Ramos (cell line): ENCODE measurements around the gene RASL12.
"Not testable (repeated sequence)": the region's sequence is repeated elsewhere in the genome, so short reads cannot be mapped to it uniquely, and the experiment has no call there.

Experiments
- in situ Hi-C: fragments of 300-500 bp; cut with MboI; formaldehyde crosslinking; loops from one replicate; pipeline ENCODE4 v1.14.3; 2022; ENCODE audit warnings: low sequenced_read_pairs; ENCODE audit not compliant: unreplicated experiment

The RASL12 gene

GRCh38 chr15:65076486-65077290 lies 8.9 kb upstream of the RASL12 start, which contains the start of gene KBTBD13:
KBTBD13 (plus strand) TSS chr15:65076746; CDS start chr15:65076816, 70 bp downstream.
- in situ Hi-C loops: no loop called here

DNA sequence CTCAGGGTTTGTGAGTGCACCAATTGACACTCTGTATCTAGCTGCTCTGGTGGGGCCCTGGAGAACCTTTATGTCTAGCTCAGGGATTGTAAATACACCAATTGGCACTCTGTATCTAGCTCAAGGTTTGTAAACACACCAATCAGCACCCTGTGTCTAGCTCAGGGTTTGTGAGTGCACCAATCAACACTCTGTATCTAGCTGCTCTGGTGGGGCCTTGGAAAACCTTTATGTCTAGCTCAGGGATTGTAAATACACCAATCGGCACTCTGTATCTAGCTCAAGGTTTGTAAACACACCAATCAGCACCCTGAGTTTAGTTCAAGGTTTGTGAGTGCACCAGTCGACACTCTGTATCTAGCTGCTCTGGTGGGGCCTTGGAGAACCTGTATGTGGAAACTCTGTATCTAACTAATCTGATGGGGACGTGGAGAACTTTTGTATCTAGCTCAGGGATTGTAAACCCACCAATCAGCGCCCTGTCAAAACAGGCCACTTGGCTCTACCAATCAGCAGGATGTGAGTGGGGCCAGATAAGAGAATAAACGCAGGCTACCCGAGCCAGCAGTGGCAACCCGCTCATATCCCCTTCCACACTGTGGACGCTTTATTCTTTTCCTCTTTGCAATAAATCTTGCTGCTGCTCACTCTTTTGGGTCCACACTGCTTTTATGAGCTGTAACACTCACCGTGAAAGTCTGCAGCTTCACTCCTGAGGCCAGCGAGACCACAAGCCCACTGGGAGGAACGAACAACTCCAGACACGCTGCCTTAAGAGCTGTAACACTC lies 8.0 kb upstream of the RASL12 start:
- in situ Hi-C loops: not testable (repeated sequence)

DNA sequence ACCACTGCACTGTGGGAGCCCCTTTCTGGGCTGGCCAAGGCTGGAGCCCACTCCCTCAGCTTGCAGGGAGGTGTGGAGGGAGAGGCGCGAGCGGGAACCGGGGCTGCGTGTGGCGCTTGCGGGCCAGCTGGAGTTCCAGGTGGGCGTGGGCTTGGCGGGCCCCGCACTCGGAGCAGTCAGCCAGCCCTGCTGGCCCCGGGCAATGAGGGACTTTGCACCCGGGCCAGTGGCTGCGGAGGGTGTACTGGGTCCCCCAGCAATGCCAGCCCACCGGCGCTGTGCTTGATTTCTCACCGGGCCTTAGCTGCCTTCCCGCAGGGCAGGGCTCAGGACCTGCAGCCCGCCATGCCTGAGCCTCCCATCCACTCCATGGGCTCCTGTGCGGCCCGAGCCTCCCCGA lies 7.2 kb upstream of the RASL12 start:
- in situ Hi-C loops: not testable (repeated sequence)

DNA sequence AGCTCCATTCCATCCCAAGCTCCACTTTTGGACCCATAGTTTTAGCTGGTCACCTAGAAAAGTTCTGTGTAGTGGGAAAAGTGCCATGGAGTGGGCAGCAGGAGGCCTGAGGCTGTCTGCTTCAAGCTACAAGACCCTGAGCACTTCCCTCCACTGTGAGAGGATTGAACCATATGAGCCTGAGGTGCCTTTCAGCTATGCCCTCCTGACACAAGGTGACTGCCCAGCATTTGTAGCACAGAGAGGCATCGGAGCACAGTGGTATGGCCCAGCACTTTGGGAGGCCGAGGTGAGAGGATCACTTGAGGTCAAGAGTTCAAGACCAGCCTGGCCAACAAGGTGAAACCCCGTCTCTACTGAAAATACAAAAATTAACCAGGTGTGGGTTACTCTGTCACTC lies 4.8 kb upstream of the RASL12 start:
- in situ Hi-C loops: no loop called here

- in situ Hi-C loops: no loop called here
These were observed 4.2 kb upstream of the RASL12 start for GRCh38 chr15:65072027-65072426.

DNA sequence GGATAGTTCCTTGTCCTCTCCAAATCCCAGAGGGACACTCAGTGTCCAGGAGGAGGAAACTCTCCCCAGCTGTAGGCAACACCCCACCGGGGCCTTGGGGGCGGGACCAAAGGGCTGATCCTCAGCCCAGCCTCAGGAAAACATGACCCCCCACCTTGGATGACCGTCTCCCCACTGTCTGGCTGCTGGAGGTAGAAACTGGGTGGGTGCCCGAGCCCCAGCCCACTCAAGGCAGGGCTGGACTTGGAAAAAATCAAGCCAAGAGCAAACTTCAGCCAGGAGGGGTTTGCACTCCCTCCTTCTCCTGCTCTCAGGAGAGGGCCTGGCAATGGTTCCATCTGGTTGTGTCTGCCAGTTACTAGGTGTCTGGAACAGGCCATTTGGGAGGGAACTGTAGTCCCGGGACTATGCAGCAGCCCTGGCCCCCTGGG lies 3.6 kb upstream of the RASL12 start:
- in situ Hi-C loops: no loop called here

DNA sequence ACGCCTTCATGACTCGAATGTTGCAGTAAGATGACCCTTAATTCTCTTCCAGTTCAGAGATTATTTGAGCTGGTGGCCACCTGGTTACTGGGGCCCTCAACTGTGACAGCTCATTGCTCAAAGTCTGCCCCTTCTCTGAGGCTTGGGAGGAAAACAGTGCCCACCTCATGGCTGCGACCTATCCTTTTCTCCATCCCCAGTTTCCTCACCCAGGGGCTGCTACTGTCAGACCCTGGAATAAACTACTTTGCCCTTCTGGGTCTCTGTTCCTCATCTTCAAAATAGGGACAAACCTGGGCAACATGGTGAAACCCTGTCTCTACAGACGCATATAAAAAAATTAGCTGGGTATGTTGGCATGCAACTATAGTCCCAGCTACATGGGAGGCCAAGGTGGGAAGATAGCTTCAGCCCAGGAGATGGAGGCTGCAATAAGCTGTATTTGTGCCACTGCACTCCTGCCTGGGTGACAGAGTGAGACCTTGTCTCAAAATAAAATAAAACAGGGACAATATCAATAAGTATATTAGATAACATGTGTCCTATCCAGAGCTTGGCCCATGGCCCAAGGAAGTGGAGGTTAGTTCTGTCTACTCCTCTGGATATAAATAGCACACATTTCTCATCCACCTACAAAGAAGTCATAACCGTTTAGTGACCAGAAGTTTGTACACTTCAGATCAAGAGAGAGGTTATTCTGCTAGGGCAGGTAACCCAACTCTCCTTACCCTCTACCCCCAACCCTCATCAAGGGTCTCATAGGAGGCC lies 2.2 kb upstream of the RASL12 start:
- in situ Hi-C loops: no loop called here

GRCh38 chr15:65069179-65069578 lies 1.4 kb upstream of the RASL12 start:
- in situ Hi-C loops: no loop called here

GRCh38 chr15:65068403-65068788 lies 605 bp upstream of the RASL12 start:
- in situ Hi-C loops: no loop called here

- in situ Hi-C loops: no loop called here
These were observed 510 bp downstream of the RASL12 start for GRCh38 chr15:65067317-65067644.

DNA sequence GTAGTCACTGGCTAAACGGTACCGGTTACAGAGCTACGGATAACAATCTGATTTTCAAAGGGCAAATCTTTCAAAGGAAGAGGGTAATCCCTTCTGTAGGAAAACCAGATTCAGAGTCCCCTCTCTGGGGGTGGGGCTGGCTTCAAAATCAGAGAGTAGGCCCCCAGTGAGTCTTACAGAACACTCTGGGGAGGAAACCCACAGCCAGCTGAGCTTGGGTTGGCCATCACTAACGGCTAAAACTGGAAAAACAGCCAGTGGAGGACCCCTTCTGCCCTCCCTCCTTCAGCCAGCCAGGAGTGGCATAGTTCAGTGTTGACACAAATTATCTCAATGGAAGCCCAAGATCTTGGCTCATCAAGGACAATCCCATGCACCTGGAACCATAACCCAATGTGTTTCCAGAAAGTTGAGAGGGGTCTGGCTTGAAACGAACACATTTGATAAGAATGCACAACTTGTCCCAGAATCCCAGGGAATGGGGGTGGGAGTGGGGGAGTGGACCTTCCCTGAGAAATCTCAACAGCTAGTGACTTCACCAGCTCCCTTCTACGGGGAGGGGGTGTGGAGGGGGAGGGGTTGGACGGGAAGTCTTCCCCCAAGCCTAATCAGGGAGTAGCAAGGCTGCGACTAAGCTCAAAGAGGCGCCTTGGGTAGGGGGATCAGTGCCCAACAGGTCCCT lies 1.0 kb downstream of the RASL12 start:
- in situ Hi-C loops: no loop called here

GRCh38 chr15:65066001-65066634 lies 1.7 kb downstream of the RASL12 start:
- in situ Hi-C loops: no loop called here

DNA sequence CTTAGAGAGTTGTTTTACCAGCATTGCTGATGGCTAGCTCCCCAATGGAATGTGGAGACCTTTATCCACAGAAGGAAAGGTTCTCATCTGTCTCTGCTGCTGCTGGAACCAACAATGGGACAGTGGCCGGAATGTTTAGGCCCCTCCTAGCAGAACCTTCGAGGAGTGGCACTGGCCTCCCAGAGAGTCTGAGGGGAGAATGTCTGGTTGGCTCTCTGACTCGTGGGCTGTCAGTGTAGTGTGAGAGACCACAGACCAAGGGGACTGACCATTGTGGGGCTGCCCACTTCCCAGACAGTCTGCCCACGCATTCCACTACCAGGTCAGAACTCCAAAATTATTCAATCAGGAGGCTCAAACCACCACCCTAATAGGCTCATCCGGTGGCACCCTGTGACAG lies 5.1 kb downstream of the RASL12 start:
- in situ Hi-C loops: no loop called here

GRCh38 chr15:65062061-65062460 lies 5.7 kb downstream of the RASL12 start:
- in situ Hi-C loops: no loop called here

DNA sequence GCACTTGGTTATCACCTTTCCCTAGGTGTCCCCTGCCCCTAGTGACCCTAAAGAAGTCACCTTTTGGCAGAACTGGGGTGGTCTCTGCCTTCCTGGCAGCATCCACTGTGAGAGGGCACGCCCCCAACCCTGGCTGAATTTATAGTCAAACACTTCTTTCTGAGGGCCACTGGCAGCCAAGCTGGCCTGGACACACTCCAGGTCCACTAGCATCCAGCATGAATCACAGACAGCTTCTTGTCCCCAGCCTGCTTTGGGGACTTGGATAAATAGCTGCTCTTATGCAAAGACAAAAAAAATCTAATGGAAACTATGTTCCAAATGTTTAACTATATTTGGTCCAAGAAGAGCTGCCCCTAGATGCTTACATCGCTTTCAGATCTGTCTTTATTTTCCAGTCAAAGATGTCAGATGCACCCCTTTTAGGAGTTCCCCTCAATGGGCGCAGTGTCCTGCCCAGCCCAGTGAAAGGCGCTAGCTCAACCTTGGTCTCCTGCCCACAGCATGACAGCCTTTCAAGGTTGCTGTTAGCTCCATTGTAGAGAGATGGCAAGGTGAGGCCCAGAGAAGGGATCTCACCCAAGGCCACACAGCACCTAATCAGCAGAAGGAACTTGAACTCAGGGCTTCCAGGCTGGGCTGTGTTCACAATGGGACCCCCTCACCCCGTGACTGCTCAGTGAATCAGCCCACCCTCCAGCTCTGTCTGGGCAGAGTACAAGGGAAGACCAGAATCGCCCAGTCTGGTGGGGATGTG lies 7.0 kb downstream of the RASL12 start:
- in situ Hi-C loops: no loop called here

DNA sequence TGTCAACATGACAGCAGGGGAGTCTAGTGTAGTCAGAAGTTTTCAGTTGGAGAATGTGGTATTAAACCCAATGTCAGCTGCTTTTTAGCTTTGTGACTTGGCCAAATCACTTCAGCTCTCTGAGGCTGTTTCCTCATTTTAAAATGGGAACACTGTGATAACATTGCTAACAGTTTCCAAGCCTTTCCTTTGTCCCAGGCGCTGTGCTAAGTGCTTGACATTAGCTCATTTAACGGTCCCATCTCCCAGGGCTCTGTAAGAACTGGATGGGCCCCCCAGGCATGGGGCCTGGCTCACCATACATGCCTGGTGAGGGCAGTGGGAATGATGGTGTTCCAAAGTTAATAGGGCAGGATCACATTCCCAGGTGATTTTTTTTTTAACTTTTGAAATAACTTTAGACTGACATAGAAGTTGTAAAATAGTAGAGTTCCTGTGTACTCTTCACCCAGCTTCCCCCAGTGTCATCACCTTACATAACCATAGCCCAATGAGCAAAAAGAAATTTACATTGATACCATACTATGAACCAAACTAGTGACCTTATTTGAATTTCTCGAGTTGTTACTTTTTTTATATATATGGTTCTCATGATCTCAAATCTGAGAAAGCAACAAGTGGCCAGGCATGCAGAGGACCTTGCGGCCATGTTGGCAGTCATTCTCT lies 7.7 kb downstream of the RASL12 start:
- in situ Hi-C loops: loop anchor here (10.0 kb wide), 1 partner anchor 235 kb away; the partner anchor contains the start of gene RNU5A-1

DNA sequence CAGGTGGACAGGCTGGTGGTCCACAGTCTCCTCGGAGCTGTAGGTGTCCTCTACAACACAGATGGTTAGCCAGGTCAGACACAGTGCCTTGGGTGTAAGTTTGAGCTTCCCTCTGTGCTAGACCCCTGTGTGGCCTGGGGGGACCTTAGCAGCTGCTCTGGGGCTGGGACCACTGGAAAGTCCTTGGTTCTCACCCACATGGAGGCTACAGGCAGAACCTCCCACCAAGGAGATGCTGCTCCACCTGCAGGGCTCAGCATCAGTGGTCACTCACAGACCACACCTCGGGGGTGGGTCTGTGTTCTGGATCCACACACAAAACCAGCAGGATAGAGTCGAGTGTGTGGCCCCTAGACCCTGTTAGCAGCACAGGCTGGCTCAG lies 8.4 kb downstream of the RASL12 start:
- in situ Hi-C loops: loop anchor here (10.0 kb wide), 1 partner anchor 235 kb away; the partner anchor contains the start of gene RNU5A-1
